Peyer's patch (tissue), 4 donors: Measurements from ENCODE around the gene SLC25A53. TPM values are rescaled to one million over a fixed set of nuclear protein-coding genes. Genes with fewer than 3 reads are reported as not detected.

ENCODE experiments used
- DNase-seq, 3 donors: peaks; one replicate each; pipeline ENCODE4 v3.0.0-alpha.2; 2017 to 2019
- H3K27ac ChIP-seq, 4 donors: fragments of 200-600 bp; sonication (generic); one replicate each; pipeline ENCODE4 v1.5.1; 2016 to 2019
- H3K27me3 ChIP-seq, 2 donors: fragments of 200-600 bp; sonication (generic); one replicate each; pipeline ENCODE4 v1.5.1; 2019
- H3K36me3 ChIP-seq, 3 donors: fragments of 200-600 bp; sonication (generic); one replicate each; pipeline ENCODE4 v1.5.1; 2016 to 2019
- H3K4me1 ChIP-seq, 4 donors: fragments of 200-600 bp; sonication (generic); one replicate each; pipeline ENCODE4 v1.5.1; 2016 to 2019
- H3K4me3 ChIP-seq, 4 donors: fragments of 200-600 bp; sonication (generic); 1 replicate in 3 of 4; 2 replicates in 1 of 4; pipeline ENCODE4 v1.5.1; 2016 to 2019; ENCODE audit warnings: mild to moderate bottlenecking in 1 of 4
- H3K9me3 ChIP-seq, 4 donors: fragments of 200-600 bp; sonication (generic); one replicate each; pipeline ENCODE4 v1.5.1; 2016 to 2019; ENCODE audit warnings: mild to moderate bottlenecking in 1 of 4
- POLR2A ChIP-seq, 2 donors: fragments of 450-650 bp; IDR thresholded peaks; one replicate each; pipeline ENCODE4 v1.5.1; 2017; ENCODE audit warnings: antibody characterized with exemption in 2 of 2, mild to moderate bottlenecking in 2 of 2, moderate library complexity in 2 of 2
- total RNA-seq, 4 donors: library from RNA; depleted of rRNA; stranded (reverse); fragments of >200 nt; gene quantifications; one replicate each; pipeline ENCODE4 v1.1.0, GENCODE V29; 2016
- TF ChIP-seq, protein P1 (sequence below), 6 experiments: fragments of 450-650 bp in 4 of 6; fragments of 200-600 bp in 2 of 6; sonication (generic) in 1 of 6; IDR thresholded peaks; one replicate each; pipeline ENCODE4 v1.5.1; 2017 to 2019; ENCODE audit warnings: antibody characterized with exemption in 6 of 6, mild to moderate bottlenecking in 3 of 6, moderate library complexity in 1 of 6

The SLC25A53 gene
- 10 to 100 TPM in 1 of 4 donors, 1 to 10 TPM in 3; 8.1 to 11.3 (median 9.6) TPM for total RNA-seq

DNA sequence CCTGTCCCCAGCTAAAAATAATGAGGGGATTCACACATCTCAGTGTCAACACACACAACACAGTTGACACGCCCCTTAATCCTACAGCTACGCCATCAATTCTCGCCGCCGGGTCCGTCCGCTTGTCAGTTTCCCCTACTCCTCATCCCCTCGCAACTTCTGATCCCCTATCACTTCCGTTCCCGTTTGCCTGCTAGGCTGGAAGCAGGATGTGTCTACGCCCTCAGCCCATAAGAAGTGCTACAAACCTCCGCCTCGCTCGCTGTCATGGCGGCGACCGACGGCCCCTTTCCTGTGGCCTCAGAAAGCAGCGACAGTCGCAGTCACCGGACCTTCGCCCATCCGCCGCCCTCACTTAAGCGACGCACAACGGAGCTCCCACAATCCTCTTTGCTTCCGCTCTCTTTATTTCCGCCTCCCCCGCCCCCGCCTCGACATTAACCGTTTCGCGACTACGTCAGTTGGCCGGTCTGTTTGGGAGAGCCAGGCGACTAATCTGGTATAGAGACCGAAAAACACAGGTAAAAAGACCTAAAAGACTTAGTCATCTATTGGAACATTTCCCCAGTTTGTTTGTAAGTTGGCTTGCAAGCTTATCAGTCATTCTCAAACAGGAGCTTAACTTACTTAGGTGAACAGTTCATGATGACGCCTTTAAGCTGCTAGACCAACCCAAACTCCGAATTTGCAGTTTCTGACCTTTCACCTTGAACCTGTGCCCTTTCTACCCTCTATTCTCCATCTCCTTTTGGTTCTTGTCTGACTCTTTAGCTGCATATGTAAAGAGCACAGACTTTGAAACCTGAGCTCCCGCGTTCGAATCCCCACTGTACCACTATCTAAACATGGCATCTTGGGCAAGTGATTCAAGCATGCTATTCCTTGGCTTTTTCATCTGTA, at the start of gene SLC25A53:
SLC25A53 (minus strand) TSS at position 380 of the 900 bp plus-strand sequence. CDS start 51,752 bp downstream, outside the sequence.
- peak; percentile 39 to 59 for TF ChIP-seq POLR2A (IDR thresholded peaks at IDR 0.05)
- TF ChIP-seq, protein P1, sequence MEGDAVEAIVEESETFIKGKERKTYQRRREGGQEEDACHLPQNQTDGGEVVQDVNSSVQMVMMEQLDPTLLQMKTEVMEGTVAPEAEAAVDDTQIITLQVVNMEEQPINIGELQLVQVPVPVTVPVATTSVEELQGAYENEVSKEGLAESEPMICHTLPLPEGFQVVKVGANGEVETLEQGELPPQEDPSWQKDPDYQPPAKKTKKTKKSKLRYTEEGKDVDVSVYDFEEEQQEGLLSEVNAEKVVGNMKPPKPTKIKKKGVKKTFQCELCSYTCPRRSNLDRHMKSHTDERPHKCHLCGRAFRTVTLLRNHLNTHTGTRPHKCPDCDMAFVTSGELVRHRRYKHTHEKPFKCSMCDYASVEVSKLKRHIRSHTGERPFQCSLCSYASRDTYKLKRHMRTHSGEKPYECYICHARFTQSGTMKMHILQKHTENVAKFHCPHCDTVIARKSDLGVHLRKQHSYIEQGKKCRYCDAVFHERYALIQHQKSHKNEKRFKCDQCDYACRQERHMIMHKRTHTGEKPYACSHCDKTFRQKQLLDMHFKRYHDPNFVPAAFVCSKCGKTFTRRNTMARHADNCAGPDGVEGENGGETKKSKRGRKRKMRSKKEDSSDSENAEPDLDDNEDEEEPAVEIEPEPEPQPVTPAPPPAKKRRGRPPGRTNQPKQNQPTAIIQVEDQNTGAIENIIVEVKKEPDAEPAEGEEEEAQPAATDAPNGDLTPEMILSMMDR (IDR thresholded peaks at IDR 0.05) = no peak
- no peaks in the 10 kb centered on the region for H3K9me3 ChIP-seq
- H3K27me3 ChIP-seq = no peaks in the 10 kb centered on the region
- H3K4me3 ChIP-seq = peak within 1 kb of the TSS; percentile 44 to 73 (median 62)
- H3K27ac ChIP-seq = peak within 1 kb of the TSS; percentile 75 to 95 (median 90)
- H3K36me3 ChIP-seq = no peaks in the 10 kb centered on the region
- H3K4me1 ChIP-seq = no peaks in the 10 kb centered on the region
- peak; percentile 74 to 89 (median 81) for DNase-seq

GRCh38 chrX:104205548-104205947, 48.7 kb upstream of the SLC25A53 start:
- H3K4me3 ChIP-seq = no peak overlapping the region
- TF ChIP-seq POLR2A (IDR thresholded peaks at IDR 0.05) = no peak
- TF ChIP-seq, protein P1 (IDR thresholded peaks at IDR 0.05) = no peak

DNA sequence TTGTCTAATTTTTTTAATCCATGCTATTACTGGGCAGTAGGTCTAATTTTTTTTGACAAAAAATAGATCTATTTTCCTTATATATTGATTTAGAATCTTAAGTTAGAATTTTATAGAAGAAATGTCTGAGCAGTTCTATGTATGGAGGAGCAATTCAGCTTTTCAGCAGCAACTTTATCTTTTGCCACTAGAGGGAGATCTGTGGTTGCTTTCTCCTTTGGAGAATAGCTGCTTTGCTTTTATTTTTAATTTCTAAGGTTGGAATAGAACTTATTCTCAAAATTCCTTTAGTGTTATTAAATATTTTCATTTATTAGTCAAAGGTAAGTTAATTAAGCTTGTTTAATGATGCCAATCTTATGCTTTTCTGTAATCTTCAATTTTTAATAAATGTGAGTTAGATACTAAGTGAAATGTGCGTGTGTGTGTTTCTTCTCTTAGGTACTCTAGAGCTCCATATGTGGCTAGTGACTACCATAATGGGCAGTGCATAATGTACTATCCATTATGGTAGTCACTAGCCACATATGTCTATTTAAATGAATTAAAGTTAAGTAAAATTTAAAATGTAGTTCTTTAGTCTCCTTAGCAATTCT, 38.8 kb upstream of the SLC25A53 start:
- TF ChIP-seq, protein P1 (IDR thresholded peaks at IDR 0.05) = peak; percentile 44 to 61 (median 48)
- no peak for TF ChIP-seq POLR2A (IDR thresholded peaks at IDR 0.05)
- H3K9me3 ChIP-seq = no peaks in the 10 kb centered on the region
- H3K27me3 ChIP-seq = no peaks in the 10 kb centered on the region
- DNase-seq = no peak
- H3K27ac ChIP-seq = no peak overlapping the region
- no peaks in the 10 kb centered on the region for H3K4me1 ChIP-seq
- H3K36me3 ChIP-seq = peaks cover 0 to 11% (median 0%) of the 10 kb centered on the region in 3 donors
- no peak overlapping the region for H3K4me3 ChIP-seq

More at GRCh38 chrX:104205548-104205947, 48.7 kb upstream of the SLC25A53 start:
- Histone ChIP-seq H3K36me3 (no peaks in the 10 kb centered on the region), H3K27ac (no peak overlapping the region), H3K27me3 (no peaks in the 10 kb centered on the region), H3K9me3 (no peaks in the 10 kb centered on the region), H3K4me1 (no peaks in the 10 kb centered on the region)
- no peak for DNase-seq

DNA sequence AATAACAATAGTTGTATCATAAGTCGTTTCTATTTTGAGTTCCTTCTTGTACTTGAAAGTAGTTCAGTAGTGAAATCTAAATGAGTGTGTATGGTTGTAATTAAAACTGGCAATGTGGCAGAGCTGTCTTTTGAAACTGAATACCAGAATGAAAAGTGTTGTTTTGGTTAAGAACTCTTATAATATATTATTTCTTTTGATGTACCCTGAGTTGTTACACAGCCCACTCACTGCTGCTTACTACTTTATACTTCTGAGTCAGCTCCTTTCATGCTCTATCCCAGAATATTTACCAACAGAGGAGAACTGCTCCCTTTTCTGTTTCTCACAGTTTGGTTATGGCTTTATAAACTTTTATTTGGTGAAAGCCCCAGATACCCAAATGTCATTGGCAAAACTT, 38.2 kb upstream of the SLC25A53 start:
- DNase-seq = no peak
- H3K27me3 ChIP-seq = no peaks in the 10 kb centered on the region
- no peaks in the 10 kb centered on the region for H3K4me1 ChIP-seq
- H3K9me3 ChIP-seq = no peaks in the 10 kb centered on the region
- no peak overlapping the region for H3K4me3 ChIP-seq
- H3K36me3 ChIP-seq = peaks cover 0 to 12% (median 0%) of the 10 kb centered on the region in 3 donors
- no peak overlapping the region for H3K27ac ChIP-seq
- no peak for TF ChIP-seq POLR2A (IDR thresholded peaks at IDR 0.05)
- TF ChIP-seq, protein P1 (IDR thresholded peaks at IDR 0.05) = no peak

DNA sequence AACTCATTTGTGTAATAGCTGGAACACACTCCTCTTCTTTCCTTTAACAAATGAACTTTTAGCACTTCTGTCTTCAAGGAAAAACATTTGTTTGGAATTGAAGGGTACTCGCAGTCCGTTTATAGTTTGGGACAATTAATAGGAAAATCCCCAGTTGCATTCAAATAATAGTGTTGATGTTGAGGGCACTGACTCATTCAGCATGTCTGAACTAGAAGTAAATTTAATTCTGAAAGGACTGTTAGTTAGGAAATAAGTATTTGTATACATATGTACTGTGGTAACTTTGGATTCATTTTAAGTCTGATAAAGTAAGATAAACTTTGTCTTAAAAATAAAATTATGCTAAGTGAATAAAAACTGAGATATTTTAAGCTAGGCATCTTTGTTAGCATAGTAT, 36.7 kb upstream of the SLC25A53 start:
- TF ChIP-seq, protein P1 (IDR thresholded peaks at IDR 0.05) = no peak
- no peak for TF ChIP-seq POLR2A (IDR thresholded peaks at IDR 0.05)
- H3K27me3 ChIP-seq = no peaks in the 10 kb centered on the region
- H3K4me1 ChIP-seq = no peaks in the 10 kb centered on the region
- no peak overlapping the region for H3K4me3 ChIP-seq
- no peak overlapping the region for H3K27ac ChIP-seq
- H3K9me3 ChIP-seq = no peaks in the 10 kb centered on the region
- H3K36me3 ChIP-seq = peaks cover 0 to 24% (median 0%) of the 10 kb centered on the region in 3 donors
- DNase-seq = no peak
